Testis (tissue), 3 donors: ENCODE data around the gene ADARB1. TPM values are rescaled to one million over a fixed set of nuclear protein-coding genes. Genes with fewer than 3 reads are reported as not detected.

ENCODE experiments used
- DNase-seq: peaks from one replicate; pipeline ENCODE4 v3.0.0-alpha.2; 2019
- H3K27ac ChIP-seq, 2 donors: fragments of 200-600 bp; sonication (generic); one replicate each; pipeline ENCODE4 v1.5.1; 2019
- H3K27me3 ChIP-seq: fragments of 200-600 bp; sonication (generic); one replicate; pipeline ENCODE4 v1.5.1; 2019
- H3K36me3 ChIP-seq: fragments of 200-600 bp; sonication (generic); one replicate; pipeline ENCODE4 v1.5.1; 2017; ENCODE audit warnings: low read depth; ENCODE audit errors: missing control alignments
- H3K4me1 ChIP-seq: fragments of 200-600 bp; sonication (generic); one replicate; pipeline ENCODE4 v1.5.1; 2019
- H3K4me3 ChIP-seq, 2 donors: fragments of 200-600 bp; sonication (generic); one replicate each; pipeline ENCODE4 v1.5.1; 2017 to 2019
- H3K9me3 ChIP-seq: fragments of 200-600 bp; sonication (generic); one replicate; pipeline ENCODE4 v1.5.1; 2017
- CTCF ChIP-seq, 3 experiments: fragments of 450-650 bp in 2 of 3; fragments of 200-600 bp in 1 of 3; sonication (generic) in 1 of 3; IDR thresholded peaks; one replicate each; pipeline ENCODE4 v1.5.1; 2016 to 2019; ENCODE audit warnings: antibody characterized with exemption in 3 of 3, mild to moderate bottlenecking in 2 of 3, moderate library complexity in 1 of 3
- POLR2A ChIP-seq: fragments of 450-650 bp; IDR thresholded peaks from one replicate; pipeline ENCODE4 v1.6.1; 2017; ENCODE audit warnings: antibody characterized with exemption, mild to moderate bottlenecking, moderate library complexity
- WGBS, 2 donors: methylation state at CpG; one replicate each; pipeline ENCODE4 v1.1.5; 2018; 5-methylcytosine and 5-hydroxymethylcytosine counted together
- intact Hi-C: fragments of 100-400 bp; cut with DNase I; formaldehyde crosslinking; loops from one replicate; pipeline ENCODE4 v1.15.1; 2023; ENCODE audit warnings: low total_unique reads
- polyA plus RNA-seq: library from polyadenylated mRNA; stranded (reverse); fragments of 350-450 nt; fragmentation: Illumina TruSeq; extraction: RNeasy Lipid Tissue Mini Kit (QIAGEN cat#74804); gene quantifications from one replicate; pipeline ENCODE4 v1.2.3, GENCODE V29; 2014; ENCODE audit warnings: low read depth, low replicate concordance; ENCODE audit not compliant: insufficient read depth
- total RNA-seq, 2 donors: library from RNA; depleted of rRNA; stranded (reverse); fragments of >200 nt; gene quantifications; one replicate each; pipeline ENCODE4 v1.2.3, GENCODE V29; 2016

The ADARB1 gene
- total and polyA plus RNA-seq, 3 donors from 2014 or later = 17.6 to 23.0 (median 17.6) TPM

DNA sequence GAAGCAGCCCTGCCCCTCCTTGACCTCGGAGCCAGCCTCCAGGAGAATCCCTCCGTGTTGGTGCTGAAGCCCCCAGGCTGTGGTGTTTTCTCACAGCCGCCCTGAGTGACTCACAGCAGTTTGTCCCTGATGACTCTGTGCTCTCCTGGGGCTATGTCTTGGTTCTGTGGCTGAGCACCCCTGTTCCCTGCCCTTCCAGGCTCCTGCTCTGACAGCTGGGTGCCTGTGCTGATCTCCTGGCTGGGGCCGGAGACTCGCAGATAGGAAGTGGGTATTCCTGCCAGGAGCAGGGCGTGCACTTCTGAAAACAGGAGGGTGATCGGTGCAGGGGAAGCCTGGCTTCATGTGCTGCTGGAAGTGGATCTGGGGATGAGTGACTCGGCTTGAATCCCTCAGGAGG is 178.8 kb downstream of the ADARB1 start:
- Histone ChIP-seq H3K36me3 (no peaks in the 10 kb centered on the region), H3K27me3 (no peaks in the 10 kb centered on the region), H3K27ac (no peak overlapping the region), H3K4me1 (peaks cover 12% of the 10 kb centered on the region), H3K9me3 (no peaks in the 10 kb centered on the region), H3K4me3 (no peak overlapping the region)
- TF ChIP-seq CTCF (IDR thresholded peaks at IDR 0.05) = no peak
- no peak for TF ChIP-seq POLR2A
- DNase-seq = no peak
- intact Hi-C loops = no loop called here
- WGBS, 2 donors = 53 to 59% methylated on average over 8 of the region's 8 CpGs

- Histone ChIP-seq H3K27me3 (no peaks in the 10 kb centered on the region), H3K4me3 (no peak overlapping the region), H3K9me3 (no peaks in the 10 kb centered on the region), H3K36me3 (no peaks in the 10 kb centered on the region), H3K27ac (no peak overlapping the region), H3K4me1 (peaks cover 7% of the 10 kb centered on the region)
- 92% methylated on average over 13 to 19 of the region's 28 CpGs for WGBS, 2 donors
- no peak for DNase-seq
- TF ChIP-seq CTCF (IDR thresholded peaks at IDR 0.05) (no peak), POLR2A (no peak)
- intact Hi-C loops = no loop called here
These were observed 179.5 kb downstream of the ADARB1 start for GRCh38 chr21:45253633-45254459.

GRCh38 chr21:45254460-45254930 is 180.1 kb downstream of the ADARB1 start:
- Histone ChIP-seq H3K36me3 (no peaks in the 10 kb centered on the region), H3K4me1 (peaks cover 3% of the 10 kb centered on the region), H3K27ac (no peak overlapping the region), H3K4me3 (no peak overlapping the region), H3K9me3 (no peaks in the 10 kb centered on the region), H3K27me3 (no peaks in the 10 kb centered on the region)
- intact Hi-C loops = no loop called here
- no peak for DNase-seq
- WGBS, 2 donors = 86 to 92% methylated on average over 17 of the region's 17 CpGs
- no peak for TF ChIP-seq POLR2A
- TF ChIP-seq CTCF (IDR thresholded peaks at IDR 0.05) = no peak

- DNase-seq = no peak
- Histone ChIP-seq H3K36me3 (no peaks in the 10 kb centered on the region), H3K4me1 (peaks cover 3% of the 10 kb centered on the region), H3K27me3 (no peaks in the 10 kb centered on the region), H3K9me3 (no peaks in the 10 kb centered on the region), H3K4me3 (no peak overlapping the region), H3K27ac (no peak overlapping the region)
- TF ChIP-seq CTCF (IDR thresholded peaks at IDR 0.05) (no peak), POLR2A (no peak)
- intact Hi-C loops = no loop called here
- 80 to 89% methylated on average over 13 to 22 of the region's 22 CpGs for WGBS, 2 donors
These were observed 181.1 kb downstream of the ADARB1 start for GRCh38 chr21:45255381-45256020.
